Trophoblast cell (in vitro differentiated cells and primary cell): ENCODE data around the gene U2AF2.

Experiments used
- DNase-seq, 2 donors: peaks; one replicate each; pipeline ENCODE4 v3.0.0-alpha.2; 2016
- H2AFZ ChIP-seq: 2 replicates; pipeline ENCODE4 v1.6.1; 2013; ENCODE audit warnings: low read length, moderate library complexity, mild to moderate bottlenecking; ENCODE audit not compliant: insufficient read depth, poor library complexity
- H2AK5ac ChIP-seq: 2 replicates; pipeline ENCODE4 v1.6.1; 2013; ENCODE audit warnings: mild to moderate bottlenecking, low read length
- H2BK120ac ChIP-seq: 2 replicates; pipeline ENCODE4 v1.6.1; 2013; ENCODE audit warnings: low read length, mild to moderate bottlenecking, moderate library complexity; ENCODE audit not compliant: insufficient read depth, poor library complexity
- H2BK12ac ChIP-seq: 2 replicates; pipeline ENCODE4 v1.6.1; 2013; ENCODE audit warnings: mild to moderate bottlenecking, low read length, moderate library complexity
- H2BK5ac ChIP-seq: 2 replicates; pipeline ENCODE4 v1.6.1; 2013; ENCODE audit warnings: low read length, low read depth, moderate library complexity, mild to moderate bottlenecking; ENCODE audit not compliant: poor library complexity
- H3K14ac ChIP-seq: 2 replicates; pipeline ENCODE4 v1.6.1; 2013; ENCODE audit warnings: mild to moderate bottlenecking, low read length
- H3K18ac ChIP-seq: 2 replicates; pipeline ENCODE4 v1.6.1; 2013; ENCODE audit warnings: mild to moderate bottlenecking, low read length
- H3K23ac ChIP-seq: 2 replicates; pipeline ENCODE4 v1.6.1; 2013; ENCODE audit warnings: low read length
- H3K27ac ChIP-seq: 2 replicates; pipeline ENCODE4 v1.5.1; 2013; ENCODE audit warnings: low read depth, mild to moderate bottlenecking, inconsistent platforms, low read length, moderate library complexity
- H3K27me3 ChIP-seq: 2 replicates; pipeline ENCODE4 v1.6.1; 2013; ENCODE audit warnings: inconsistent platforms, mild to moderate bottlenecking, low read length, moderate library complexity; ENCODE audit not compliant: insufficient read depth
- H3K36me3 ChIP-seq, 2 experiments: 1 replicate in 1 of 2; 2 replicates in 1 of 2; pipeline ENCODE4 v1.6.1; 2013; ENCODE audit warnings: low read length in 2 of 2, mild to moderate bottlenecking in 2 of 2, moderate library complexity in 1 of 2; ENCODE audit not compliant: insufficient read depth in 2 of 2, control insufficient read depth in 1 of 2
- H3K4ac ChIP-seq: 2 replicates; pipeline ENCODE4 v1.6.1; 2013; ENCODE audit warnings: low read depth, mild to moderate bottlenecking, low read length, moderate library complexity
- H3K4me1 ChIP-seq, 2 experiments: 1 replicate in 1 of 2; 2 replicates in 1 of 2; pipeline ENCODE4 v1.6.1; 2013; ENCODE audit warnings: low read length in 2 of 2, mild to moderate bottlenecking in 2 of 2, moderate library complexity in 1 of 2; ENCODE audit not compliant: insufficient read depth in 2 of 2, control insufficient read depth in 1 of 2
- H3K4me2 ChIP-seq: 2 replicates; pipeline ENCODE4 v1.6.1; 2013; ENCODE audit warnings: inconsistent platforms, mild to moderate bottlenecking, low read length, moderate library complexity
- H3K4me3 ChIP-seq: 2 replicates; pipeline ENCODE4 v1.5.1; 2013; ENCODE audit warnings: mild to moderate bottlenecking, low read depth, low read length, inconsistent platforms
- H3K79me1 ChIP-seq: one replicate; pipeline ENCODE4 v1.6.1; 2013; ENCODE audit warnings: low read length
- H3K79me2 ChIP-seq: 2 replicates; pipeline ENCODE4 v1.6.1; 2013; ENCODE audit warnings: low read length, mild to moderate bottlenecking; ENCODE audit not compliant: control insufficient read depth, insufficient read depth, poor library complexity
- H3K9ac ChIP-seq: 2 replicates; pipeline ENCODE4 v1.6.1; 2013; ENCODE audit warnings: mild to moderate bottlenecking, low read length
- H3K9me3 ChIP-seq: 2 replicates; pipeline ENCODE4 v1.6.1; 2013; ENCODE audit warnings: low read depth, mild to moderate bottlenecking, control low read depth, inconsistent platforms, low read length; ENCODE audit not compliant: insufficient read depth
- H4K12ac ChIP-seq: 2 replicates; pipeline ENCODE4 v1.6.1; 2013; ENCODE audit warnings: low read depth, mild to moderate bottlenecking, low read length, moderate library complexity
- H4K8ac ChIP-seq: 2 replicates; pipeline ENCODE4 v1.6.1; 2013; ENCODE audit warnings: low read depth, mild to moderate bottlenecking, low read length, moderate library complexity
- H4K91ac ChIP-seq: one replicate; pipeline ENCODE4 v1.6.1; 2013; ENCODE audit warnings: low read depth, mild to moderate bottlenecking, low read length, moderate library complexity
- WGBS: extraction: QIAGEN DNeasy Blood & Tissue Kit; methylation state at CpG from one replicate; pipeline ENCODE4 v1.1.7; 2013; ENCODE audit warnings: missing lambda C conversion rate; ENCODE audit not compliant: insufficient read length, insufficient coverage; ENCODE audit errors: extremely low coverage; 5-methylcytosine and 5-hydroxymethylcytosine counted together

U2AF2 gene

DNA sequence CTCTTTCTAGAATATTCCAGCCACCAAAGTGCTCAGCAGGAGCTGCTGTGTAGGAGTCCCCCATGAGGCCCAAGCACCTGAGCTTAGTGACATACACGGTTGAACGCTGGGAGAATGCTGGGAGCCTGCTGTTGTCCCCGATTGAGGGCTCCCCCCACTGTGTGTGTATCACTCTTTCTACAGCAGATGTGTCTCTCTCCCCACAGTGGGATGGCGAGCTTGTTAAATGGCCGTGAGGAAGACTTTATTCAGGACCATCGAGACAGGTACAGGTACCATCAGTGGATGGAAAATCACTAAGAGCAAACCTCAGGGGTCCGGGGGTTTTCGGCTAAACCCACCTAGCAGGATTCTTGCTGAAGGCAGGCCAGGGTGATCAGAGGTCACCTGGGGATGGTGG lies 42.9 kb downstream of the U2AF2 start:
- Histone ChIP-seq H3K36me3 (peaks cover 62 to 64% of the 10 kb centered on the region in 2 experiments), H3K4me2 (no peak overlapping the region), H2AFZ (no peak overlapping the region), H3K4ac (no peak overlapping the region), H2AK5ac (no peak overlapping the region), H4K12ac (no peak overlapping the region), H3K9me3 (peaks cover 3% of the 10 kb centered on the region), H3K18ac (no peak overlapping the region), H3K27me3 (no peaks in the 10 kb centered on the region), H4K8ac (no peak overlapping the region), H3K4me3 (no peak overlapping the region), H3K14ac (no peak overlapping the region), H3K79me1 (no peaks in the 10 kb centered on the region), H4K91ac (no peak overlapping the region), H2BK12ac (no peak overlapping the region), H2BK120ac (no peak overlapping the region), H3K79me2 (no peaks in the 10 kb centered on the region), H3K9ac (no peak overlapping the region), H2BK5ac (no peak overlapping the region), H3K27ac (no peak overlapping the region), H3K23ac (no peak overlapping the region), H3K4me1 (no peaks in the 10 kb centered on the region)
- WGBS, result no CpG with 5 or more reads among the region's 8 CpGs
- no peak for DNase-seq

DNA sequence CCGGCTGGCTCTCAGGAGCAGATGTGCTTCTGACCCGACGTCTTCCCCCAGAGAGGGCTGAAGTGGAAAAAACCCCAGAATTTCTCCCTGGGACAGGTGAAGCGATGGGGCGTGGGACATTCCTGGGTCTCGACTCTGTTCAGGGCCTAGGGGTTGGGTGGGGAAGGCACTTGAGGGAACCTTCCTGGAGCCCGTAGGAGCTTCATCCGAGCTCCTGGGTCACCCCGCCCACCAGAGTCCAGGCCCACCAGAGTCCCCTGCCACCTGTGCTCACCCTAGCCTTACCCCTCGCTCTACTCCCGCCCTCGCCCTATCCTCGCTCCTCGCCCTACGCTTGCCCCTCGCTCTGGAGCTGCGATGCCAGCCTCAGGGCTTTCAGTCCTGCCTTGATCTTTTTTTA lies 43.4 kb downstream of the U2AF2 start:
- Histone ChIP-seq H2BK12ac (no peak overlapping the region), H4K8ac (no peak overlapping the region), H3K18ac (no peak overlapping the region), H3K23ac (no peak overlapping the region), H3K9ac (no peak overlapping the region), H3K36me3 (peaks cover 57 to 59% of the 10 kb centered on the region in 2 experiments), H3K4me3 (no peak overlapping the region), H3K27ac (no peak overlapping the region), H3K14ac (no peak overlapping the region), H4K91ac (no peak overlapping the region), H4K12ac (no peak overlapping the region), H3K79me2 (no peaks in the 10 kb centered on the region), H3K4me2 (no peak overlapping the region), H2BK5ac (no peak overlapping the region), H3K79me1 (no peaks in the 10 kb centered on the region), H3K27me3 (no peaks in the 10 kb centered on the region), H3K9me3 (peaks cover 3% of the 10 kb centered on the region), H2AK5ac (no peak overlapping the region), H3K4me1 (no peaks in the 10 kb centered on the region), H2AFZ (no peak overlapping the region), H3K4ac (no peak overlapping the region), H2BK120ac (no peak overlapping the region)
- no peak for DNase-seq
- WGBS, result no CpG with 5 or more reads among the region's 17 CpGs

DNA sequence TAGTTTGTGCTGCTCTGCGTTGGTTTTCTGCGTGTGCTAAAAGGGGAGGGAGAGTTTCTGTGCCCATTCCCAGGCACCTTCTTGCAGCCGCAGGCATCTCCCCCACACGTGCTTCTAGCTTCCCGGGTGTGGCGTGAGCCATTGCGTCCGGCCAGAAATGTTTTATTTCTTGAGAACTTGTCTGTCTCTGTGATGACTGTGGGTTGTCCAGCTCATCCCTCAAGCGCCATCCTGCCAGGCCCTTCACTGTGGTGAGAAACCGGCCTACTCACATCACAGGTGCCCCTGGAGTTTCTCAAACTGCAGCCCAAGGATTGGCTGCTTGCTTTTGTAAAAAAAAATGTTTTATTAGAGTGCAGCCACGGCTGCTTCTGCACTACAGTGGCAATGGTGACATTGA lies 44.4 kb downstream of the U2AF2 start:
- H2AK5ac ChIP-seq, result no peak overlapping the region
- H4K8ac ChIP-seq, result no peak overlapping the region
- no peak overlapping the region for H2BK12ac ChIP-seq
- H3K23ac ChIP-seq, result no peak overlapping the region
- H3K4ac ChIP-seq, result no peak overlapping the region
- peaks cover 55% of the 10 kb centered on the region in 2 experiments for H3K36me3 ChIP-seq
- H3K79me2 ChIP-seq, result no peaks in the 10 kb centered on the region
- no peak overlapping the region for H3K4me3 ChIP-seq
- no peak for DNase-seq
- H2BK120ac ChIP-seq, result no peak overlapping the region
- no peak overlapping the region for H4K91ac ChIP-seq
- no peaks in the 10 kb centered on the region for H3K27me3 ChIP-seq
- no peak overlapping the region for H2BK5ac ChIP-seq
- H3K9me3 ChIP-seq, result peaks cover 3% of the 10 kb centered on the region
- no peaks in the 10 kb centered on the region for H3K4me1 ChIP-seq
- WGBS, result no CpG with 5 or more reads among the region's 11 CpGs
- H2AFZ ChIP-seq, result no peak overlapping the region
- no peak overlapping the region for H3K4me2 ChIP-seq
- H4K12ac ChIP-seq, result no peak overlapping the region
- H3K27ac ChIP-seq, result no peak overlapping the region
- no peak overlapping the region for H3K9ac ChIP-seq
- H3K79me1 ChIP-seq, result no peaks in the 10 kb centered on the region
- no peak overlapping the region for H3K14ac ChIP-seq
- no peak overlapping the region for H3K18ac ChIP-seq

DNA sequence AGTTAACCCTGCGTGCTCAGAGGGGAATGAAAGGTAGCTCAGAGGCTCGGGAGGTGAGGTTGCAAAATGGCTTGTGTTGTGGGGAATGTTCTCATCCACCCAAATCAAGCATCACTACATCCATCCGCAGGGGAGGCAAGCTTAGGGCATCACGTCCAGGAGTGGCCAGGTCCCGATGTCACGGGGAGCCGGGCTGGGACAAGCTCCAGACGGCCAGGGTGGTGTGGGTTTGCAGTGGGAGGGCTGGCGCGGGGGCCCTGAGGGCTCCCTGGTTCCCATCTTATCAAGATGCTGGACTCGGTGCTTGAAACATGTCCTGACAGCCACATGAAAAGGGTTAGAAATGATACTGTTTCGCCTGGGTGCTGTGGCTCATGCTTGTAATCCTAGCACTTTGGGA lies 46.0 kb downstream of the U2AF2 start:
- Histone ChIP-seq H3K23ac (no peak overlapping the region), H3K9ac (no peak overlapping the region), H3K79me1 (no peaks in the 10 kb centered on the region), H2AFZ (no peak overlapping the region), H3K18ac (no peak overlapping the region), H2AK5ac (no peak overlapping the region), H3K4me3 (no peak overlapping the region), H3K14ac (no peak overlapping the region), H3K27me3 (no peaks in the 10 kb centered on the region), H3K4me1 (no peaks in the 10 kb centered on the region), H2BK12ac (no peak overlapping the region), H4K91ac (no peak overlapping the region), H2BK120ac (no peak overlapping the region), H3K27ac (no peak overlapping the region), H3K36me3 (peaks cover 43 to 45% of the 10 kb centered on the region in 2 experiments), H3K9me3 (peaks cover 11% of the 10 kb centered on the region), H3K4ac (no peak overlapping the region), H2BK5ac (no peak overlapping the region), H3K4me2 (no peak overlapping the region), H4K12ac (no peak overlapping the region), H4K8ac (no peak overlapping the region), H3K79me2 (no peaks in the 10 kb centered on the region)
- no CpG with 5 or more reads among the region's 12 CpGs for WGBS
- DNase-seq, result no peak
